ENCODE measurements around the gene SLC2A3. TPM values are rescaled to one million over a fixed set of nuclear protein-coding genes. Genes with fewer than 3 reads are reported as not detected.
"Not testable (repeated sequence)": the region's sequence is repeated elsewhere in the genome, so short reads cannot be mapped to it uniquely, and the experiment has no call there.

SLC2A3 gene
- total and polyA plus RNA-seq, 12 donors: 7.2 to 52.4 (median 23.0) TPM

- Histone ChIP-seq H3K27ac (no peak overlapping the region), H3K36me3 (replicated peaks in 1 of 2) (no peaks in the 10 kb centered on the region), H3K4me1 (replicated peaks in 1 of 2) (no peaks in the 10 kb centered on the region), H3K27me3 (no peaks in the 10 kb centered on the region), H3K9me3 (replicated peaks in 1 of 3) (no peaks in the 10 kb centered on the region), H3K4me3 (no peak overlapping the region)
- TF ChIP-seq POLR2A (IDR thresholded peaks at IDR 0.05): no peak
- TF ChIP-seq CTCF (IDR thresholded peaks at IDR 0.05): no peak
- DNase-seq: no peak
- intact Hi-C loops (cut with DNase I): no loop called here
- WGBS, 4 donors: 62 to 78% (median 70%) methylated on average over 2 of the region's 2 CpGs
Measured at GRCh38 chr12:7948589-7949260, 12.7 kb upstream of the SLC2A3 start.

GRCh38 chr12:7947011-7947410, 11.0 kb upstream of the SLC2A3 start:
- intact Hi-C loops (cut with DNase I): no loop called here
- no peak for DNase-seq
- Histone ChIP-seq H3K9me3 (replicated peaks in 1 of 3) (no peaks in the 10 kb centered on the region), H3K27me3 (no peaks in the 10 kb centered on the region), H3K36me3 (replicated peaks in 1 of 2) (no peaks in the 10 kb centered on the region), H3K4me1 (replicated peaks in 1 of 2) (no peaks in the 10 kb centered on the region), H3K27ac (no peak overlapping the region), H3K4me3 (no peak overlapping the region)
- TF ChIP-seq POLR2A (IDR thresholded peaks at IDR 0.05) (no peak), CTCF (IDR thresholded peaks at IDR 0.05) (no peak)
- 73 to 93% (median 85%) methylated on average over 2 of the region's 2 CpGs for WGBS, 4 donors

GRCh38 chr12:7944760-7945159, 8.8 kb upstream of the SLC2A3 start:
- intact Hi-C loops (cut with DNase I); H3K9me3 ChIP-seq (replicated peaks in 1 of 3); H3K36me3 ChIP-seq (replicated peaks in 1 of 2); H3K4me1 ChIP-seq (replicated peaks in 1 of 2); H3K27ac ChIP-seq; DNase-seq; H3K27me3 ChIP-seq; H3K4me3 ChIP-seq: not testable (repeated sequence)
- WGBS, 4 donors: 93 to 98% (median 96%) methylated on average over 8 of the region's 8 CpGs

- TF ChIP-seq POLR2A (IDR thresholded peaks at IDR 0.05): no peak
- TF ChIP-seq CTCF (IDR thresholded peaks at IDR 0.05): no peak
- DNase-seq: no peak
- Histone ChIP-seq H3K9me3 (replicated peaks in 1 of 3) (no peaks in the 10 kb centered on the region), H3K27ac (no peak overlapping the region), H3K27me3 (no peaks in the 10 kb centered on the region), H3K36me3 (replicated peaks in 1 of 2) (no peaks in the 10 kb centered on the region), H3K4me1 (replicated peaks in 1 of 2) (no peaks in the 10 kb centered on the region), H3K4me3 (no peak overlapping the region)
- intact Hi-C loops (cut with DNase I): no loop called here
- WGBS, 4 donors: 89 to 98% (median 93%) methylated on average over 2 of the region's 2 CpGs
Measured at GRCh38 chr12:7940906-7941305, 4.9 kb upstream of the SLC2A3 start.
